ENCODE results near the gene VMP1.

Gene VMP1

GRCh38 chr17:59884861-59885260 is 177.4 kb downstream of the VMP1 start:
- no peak overlapping the region for H3K4me3 Mint-ChIP-seq
- no peaks in the 10 kb centered on the region for H3K9me3 Mint-ChIP-seq
- intact Hi-C loops (cut with micrococcal nuclease), result no loop called here
- H3K36me3 Mint-ChIP-seq (ENCODE audit: low read depth), result peaks cover 88% of the 10 kb centered on the region
- no peak overlapping the region for H3K27ac Mint-ChIP-seq
- H3K4me1 Mint-ChIP-seq (ENCODE audit: low read depth), result no peaks in the 10 kb centered on the region
- H3K27me3 Mint-ChIP-seq, result no peaks in the 10 kb centered on the region

GRCh38 chr17:59888145-59888750 is 180.8 kb downstream of the VMP1 start:
- Mint-ChIP-seq H3K4me3 (no peak overlapping the region), H3K36me3 (ENCODE audit: low read depth) (peaks cover 74% of the 10 kb centered on the region), H3K9me3 (no peaks in the 10 kb centered on the region), H3K27me3 (no peaks in the 10 kb centered on the region), H3K4me1 (ENCODE audit: low read depth) (peaks cover 17% of the 10 kb centered on the region), H3K27ac (no peak overlapping the region)
- intact Hi-C loops (cut with micrococcal nuclease), result no loop called here

GRCh38 chr17:59890720-59891119 is 183.3 kb downstream of the VMP1 start:
- Mint-ChIP-seq H3K4me3 (no peak overlapping the region), H3K4me1 (ENCODE audit: low read depth) (peaks cover 34% of the 10 kb centered on the region), H3K36me3 (ENCODE audit: low read depth) (peaks cover 60% of the 10 kb centered on the region), H3K27ac (no peak overlapping the region), H3K27me3 (no peaks in the 10 kb centered on the region), H3K9me3 (no peaks in the 10 kb centered on the region)
- intact Hi-C loops (cut with micrococcal nuclease), result no loop called here

Data from dendritic cell treated with granulocyte-macrophage colony-stimulating factor and Interleukin-4, amounts not matched to agents 40 ng/mL and 50 ng/mL, for 4 days (primary cell).